Jurkat, Clone E6-1 (cell line): ENCODE results near the gene NBPF3.

ENCODE experiments used
- DNase-seq: peaks from one replicate; pipeline ENCODE4 v3.0.0-alpha.2; 2011; ENCODE audit warnings: low read depth, low spot score
- H3K4me3 ChIP-seq: 2 replicates; pipeline ENCODE4 v1.5.1; 2011; ENCODE audit warnings: mild to moderate bottlenecking, low read length, control low read depth, moderate library complexity

The NBPF3 gene

DNA sequence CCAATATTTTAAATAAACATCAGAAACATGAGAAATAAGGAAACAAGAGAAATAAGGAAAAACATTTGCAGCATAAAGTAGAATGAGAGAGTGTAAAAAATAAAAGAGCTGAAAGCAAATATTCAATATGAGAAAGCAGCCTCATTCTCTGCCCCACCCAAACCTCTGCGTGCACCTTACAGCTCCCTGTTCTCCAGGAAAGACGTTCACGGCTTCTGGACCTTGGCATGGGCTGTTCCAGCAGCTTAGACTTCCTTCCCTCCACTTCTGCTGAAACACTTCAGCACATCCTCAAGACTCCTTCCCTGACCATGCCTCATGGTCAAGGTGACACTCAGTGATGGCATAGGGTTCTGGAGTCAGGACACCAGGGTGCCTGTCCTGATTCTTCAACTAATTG, 92.6 kb downstream of the NBPF3 start:
- no peak for DNase-seq
- H3K4me3 ChIP-seq: no peak overlapping the region

GRCh38 chr1:21532992-21533534, 93.1 kb downstream of the NBPF3 start:
- no peak overlapping the region for H3K4me3 ChIP-seq

GRCh38 chr1:21534146-21534545, 94.2 kb downstream of the NBPF3 start:
- DNase-seq: no peak
- no peak overlapping the region for H3K4me3 ChIP-seq

More at GRCh38 chr1:21532992-21533534, 93.1 kb downstream of the NBPF3 start:
- DNase-seq: no peak
